ENCODE measurements around the gene TFE3. TPM values are rescaled to one million over a fixed set of nuclear protein-coding genes. Genes with fewer than 3 reads are reported as not detected.

Gene TFE3
- total and polyA plus RNA-seq, 2 experiments from 2014 or later = 21.4 to 83.8 TPM

DNA sequence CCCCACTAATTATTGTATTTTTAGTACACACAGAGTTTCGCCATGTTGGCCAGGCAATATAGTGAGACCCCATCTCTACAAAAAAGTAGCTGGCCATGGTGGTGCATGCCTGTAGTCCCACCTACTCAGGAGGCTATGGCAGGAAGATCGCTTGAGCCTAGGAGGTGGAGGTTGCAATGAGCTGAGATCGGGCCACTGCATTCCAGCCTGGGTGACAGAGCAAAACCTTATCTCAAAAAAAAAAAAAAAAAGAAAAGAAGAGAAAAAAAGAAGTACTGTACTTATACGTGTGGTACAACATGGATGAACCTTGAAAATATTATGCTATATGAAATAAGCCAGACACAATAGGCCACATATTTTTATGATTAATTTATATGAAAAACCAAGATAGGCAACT lies 46.4 kb upstream of the TFE3 start:
- no peaks in the 10 kb centered on the region for H3K4me1 ChIP-seq (ENCODE audit: insufficient read depth)
- Mint-ChIP-seq H3K4me3 (no peak overlapping the region), H3K36me3 (ENCODE audit: low read depth) (no peaks in the 10 kb centered on the region), H3K27me3 (ENCODE audit: insufficient read depth, low read depth, poor library complexity) (no peaks in the 10 kb centered on the region), H3K9me3 (no peaks in the 10 kb centered on the region), H3K27ac (no peak overlapping the region), H3K4me1 (no peaks in the 10 kb centered on the region)
- no peaks in the 10 kb centered on the region for H3K79me2 ChIP-seq (replicated peaks; ENCODE audit: insufficient read depth)
- no peak for TF ChIP-seq ZNF114 (CRISPR knock-in tag; IDR thresholded peaks at IDR 0.05)
- no peak for TF ChIP-seq ZNF331 (CRISPR knock-in tag; IDR thresholded peaks at IDR 0.05; ENCODE audit: low read depth)
- TF ChIP-seq STAT1 (IDR thresholded peaks at IDR 0.05; ENCODE audit: unreplicated experiment) = no peak
- TF ChIP-seq, protein P1, sequence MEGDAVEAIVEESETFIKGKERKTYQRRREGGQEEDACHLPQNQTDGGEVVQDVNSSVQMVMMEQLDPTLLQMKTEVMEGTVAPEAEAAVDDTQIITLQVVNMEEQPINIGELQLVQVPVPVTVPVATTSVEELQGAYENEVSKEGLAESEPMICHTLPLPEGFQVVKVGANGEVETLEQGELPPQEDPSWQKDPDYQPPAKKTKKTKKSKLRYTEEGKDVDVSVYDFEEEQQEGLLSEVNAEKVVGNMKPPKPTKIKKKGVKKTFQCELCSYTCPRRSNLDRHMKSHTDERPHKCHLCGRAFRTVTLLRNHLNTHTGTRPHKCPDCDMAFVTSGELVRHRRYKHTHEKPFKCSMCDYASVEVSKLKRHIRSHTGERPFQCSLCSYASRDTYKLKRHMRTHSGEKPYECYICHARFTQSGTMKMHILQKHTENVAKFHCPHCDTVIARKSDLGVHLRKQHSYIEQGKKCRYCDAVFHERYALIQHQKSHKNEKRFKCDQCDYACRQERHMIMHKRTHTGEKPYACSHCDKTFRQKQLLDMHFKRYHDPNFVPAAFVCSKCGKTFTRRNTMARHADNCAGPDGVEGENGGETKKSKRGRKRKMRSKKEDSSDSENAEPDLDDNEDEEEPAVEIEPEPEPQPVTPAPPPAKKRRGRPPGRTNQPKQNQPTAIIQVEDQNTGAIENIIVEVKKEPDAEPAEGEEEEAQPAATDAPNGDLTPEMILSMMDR (conservative IDR thresholded peaks at IDR 0.05; ENCODE audit: low read depth in 2 of 2) = no peak
- no peak for TF ChIP-seq REST (IDR thresholded peaks at IDR 0.05; ENCODE audit: unreplicated experiment)
- no peak for TF ChIP-seq POLR2AphosphoS5 (IDR thresholded peaks at IDR 0.05; ENCODE audit: low read depth)
- TF ChIP-seq EZH2phosphoT487 (IDR thresholded peaks at IDR 0.05; ENCODE audit: unreplicated experiment) = no peak
- TF ChIP-seq, protein P2, sequence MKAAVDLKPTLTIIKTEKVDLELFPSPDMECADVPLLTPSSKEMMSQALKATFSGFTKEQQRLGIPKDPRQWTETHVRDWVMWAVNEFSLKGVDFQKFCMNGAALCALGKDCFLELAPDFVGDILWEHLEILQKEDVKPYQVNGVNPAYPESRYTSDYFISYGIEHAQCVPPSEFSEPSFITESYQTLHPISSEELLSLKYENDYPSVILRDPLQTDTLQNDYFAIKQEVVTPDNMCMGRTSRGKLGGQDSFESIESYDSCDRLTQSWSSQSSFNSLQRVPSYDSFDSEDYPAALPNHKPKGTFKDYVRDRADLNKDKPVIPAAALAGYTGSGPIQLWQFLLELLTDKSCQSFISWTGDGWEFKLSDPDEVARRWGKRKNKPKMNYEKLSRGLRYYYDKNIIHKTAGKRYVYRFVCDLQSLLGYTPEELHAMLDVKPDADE (IDR thresholded peaks at IDR 0.05) = no peak
- TF ChIP-seq NANOG (IDR thresholded peaks at IDR 0.05; ENCODE audit: borderline replicate concordance) = no peak
- no peak for TF ChIP-seq ZNF462 (CRISPR knock-in tag; IDR thresholded peaks at IDR 0.05)
- no peak for TF ChIP-seq JUNB (IDR thresholded peaks at IDR 0.05; ENCODE audit: unreplicated experiment)
- TF ChIP-seq CREB1 (CRISPR knock-in tag; IDR thresholded peaks at IDR 0.05; ENCODE audit: low read depth) = no peak
- TF ChIP-seq EZH2 (IDR thresholded peaks at IDR 0.05; ENCODE audit: low read depth, unreplicated experiment) = no peak
- no peaks in the 10 kb centered on the region for H4K20me1 ChIP-seq (replicated peaks; ENCODE audit: insufficient read depth)
- DNase-seq (ENCODE audit: low spot score) = no peak
- no peaks in the 10 kb centered on the region for H3F3A ChIP-seq (replicated peaks; ENCODE audit: low read depth)
- H3K4me3 ChIP-seq = no peak overlapping the region
- no peak overlapping the region for H3K4me2 ChIP-seq
- H3K9me2 ChIP-seq (ENCODE audit: insufficient read depth) = no peaks in the 10 kb centered on the region
- no peak for ATAC-seq
- H3K36me3 ChIP-seq (ENCODE audit: insufficient read depth) = no peaks in the 10 kb centered on the region
- no peaks in the 10 kb centered on the region for H3K27me3 ChIP-seq (ENCODE audit: insufficient read depth)
- H2AFZ ChIP-seq = no peak overlapping the region
- no peak overlapping the region for H3K27ac ChIP-seq (ENCODE audit: low read depth)

All from GM23338 (cell line).